Fibroblast of peridontal ligament (primary cell): Measurements from ENCODE around the gene SIK3.
A peak's percentile ranks its signal among the peaks of the same experiment; 100 is the strongest.

Source experiments
- DNase-seq: peaks from one replicate; pipeline ENCODE4 v3.0.0-alpha.2; 2010; ENCODE audit errors: extremely low read depth

The SIK3 gene

GRCh38 chr11:116931206-116931953 lies 166.8 kb downstream of the SIK3 start:
- no peak for DNase-seq

- no peak for DNase-seq
Measured at GRCh38 chr11:116930586-116930985, 167.6 kb downstream of the SIK3 start.

GRCh38 chr11:116930177-116930576 lies 168.1 kb downstream of the SIK3 start:
- peak; percentile 60 for DNase-seq

GRCh38 chr11:116929414-116930090 lies 168.7 kb downstream of the SIK3 start:
- DNase-seq = no peak

- DNase-seq = no peak
Measured at GRCh38 chr11:116928845-116929244, 169.4 kb downstream of the SIK3 start.

GRCh38 chr11:116928102-116928777 lies 170.0 kb downstream of the SIK3 start:
- no peak for DNase-seq

- DNase-seq = no peak
Measured at GRCh38 chr11:116927163-116927974, 170.9 kb downstream of the SIK3 start.

GRCh38 chr11:116925050-116925449 lies 173.2 kb downstream of the SIK3 start:
- no peak for DNase-seq

- DNase-seq = no peak
Measured at GRCh38 chr11:116918925-116919655, 179.1 kb downstream of the SIK3 start.

- no peak for DNase-seq
Measured at GRCh38 chr11:116917632-116918031, 180.6 kb downstream of the SIK3 start.

- no peak for DNase-seq
Measured at GRCh38 chr11:116916886-116917285, 181.3 kb downstream of the SIK3 start.

GRCh38 chr11:116916052-116916451 lies 182.2 kb downstream of the SIK3 start:
- no peak for DNase-seq

- DNase-seq = peak; percentile 82
Measured at GRCh38 chr11:116913000-116913399, 185.2 kb downstream of the SIK3 start.

GRCh38 chr11:116911976-116912734 lies 186.1 kb downstream of the SIK3 start:
- DNase-seq = peak; percentile 57

GRCh38 chr11:116910847-116911246 lies 187.4 kb downstream of the SIK3 start:
- no peak for DNase-seq

GRCh38 chr11:116910378-116910777 lies 187.8 kb downstream of the SIK3 start:
- DNase-seq = peak; percentile 88

GRCh38 chr11:116909245-116909644 lies 189.0 kb downstream of the SIK3 start:
- DNase-seq = no peak

- DNase-seq = no peak
Measured at GRCh38 chr11:116906479-116906878, 191.7 kb downstream of the SIK3 start.

- DNase-seq = no peak
Measured at GRCh38 chr11:116903090-116903489, 195.1 kb downstream of the SIK3 start.

- DNase-seq = no peak
Measured at GRCh38 chr11:116901964-116902688, 196.1 kb downstream of the SIK3 start.
